Measurements from ENCODE around the gene HPD.

DNA sequence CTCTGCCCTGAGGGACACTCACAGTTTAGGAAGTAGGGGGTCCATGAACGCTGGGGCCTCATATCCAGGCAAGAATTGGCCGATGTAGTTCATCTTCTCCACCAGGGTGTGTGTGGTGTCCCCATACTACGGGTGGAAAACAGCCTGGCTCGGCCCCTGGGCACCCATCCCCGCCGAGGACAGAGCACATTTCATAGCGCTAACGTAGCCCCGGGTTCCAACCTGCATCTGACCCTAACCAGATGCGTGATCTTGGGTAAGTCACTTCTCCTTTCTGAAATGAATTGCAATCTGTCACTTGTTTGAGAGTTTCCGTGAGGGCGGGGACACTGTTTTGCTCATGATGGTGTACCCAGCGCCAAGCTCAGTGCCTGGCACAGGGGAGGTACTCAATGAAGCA lies 9.0 kb downstream of the HPD start:
- TF ChIP-seq CTCF (conservative IDR thresholded peaks at IDR 0.05; ENCODE audit: low read length) = no peak
- no peak for TF ChIP-seq EZH2phosphoT487 (IDR thresholded peaks at IDR 0.05; ENCODE audit: borderline replicate concordance, low read depth, low read length)
